HCT116 (cell line): Measurements from ENCODE around the gene C5orf22.

Source experiments
- CTCF ChIP-seq, 3 experiments: fragments of 200-600 bp in 1 of 3; sonication (generic) in 1 of 3; IDR thresholded peaks in 2 of 3; conservative IDR thresholded peaks in 1 of 3; 2 replicates each; pipeline ENCODE4 v1.5.1; 2012 to 2017; ENCODE audit warnings: low read depth in 2 of 3, low read length in 2 of 3, antibody characterized with exemption in 1 of 3, borderline replicate concordance in 1 of 3, control low read depth in 1 of 3, mild to moderate bottlenecking in 1 of 3, mixed read lengths in 1 of 3, mixed run types in 1 of 3, moderate library complexity in 1 of 3; ENCODE audit not compliant: insufficient read depth in 1 of 3
- EZH2 ChIP-seq: fragments of 200-600 bp; sonication (generic); IDR thresholded peaks from 2 replicates; pipeline ENCODE4 v1.6.1; 2017; ENCODE audit warnings: antibody characterized with exemption, mixed run types
- EZH2phosphoT487 ChIP-seq: fragments of 200-600 bp; IDR thresholded peaks from 2 replicates; pipeline ENCODE4 v1.6.1; 2018; ENCODE audit warnings: antibody characterized with exemption, borderline replicate concordance
- JUND ChIP-seq: IDR thresholded peaks from 2 replicates; pipeline ENCODE4 v1.6.1; 2012
- POLR2AphosphoS5 ChIP-seq: IDR thresholded peaks from 2 replicates; pipeline ENCODE4 v1.6.1; 2011; ENCODE audit warnings: mild to moderate bottlenecking, low read depth, low read length, moderate library complexity
- SIN3A ChIP-seq: IDR thresholded peaks from 2 replicates; pipeline ENCODE4 v1.6.1; 2012; ENCODE audit warnings: low read depth
- SRF ChIP-seq: IDR thresholded peaks from 2 replicates; pipeline ENCODE4 v1.6.1; 2012; ENCODE audit warnings: low read depth
- ZFX ChIP-seq: fragments of 450-650 bp; IDR thresholded peaks from 2 replicates; pipeline ENCODE4 v1.6.1; 2017

DNA sequence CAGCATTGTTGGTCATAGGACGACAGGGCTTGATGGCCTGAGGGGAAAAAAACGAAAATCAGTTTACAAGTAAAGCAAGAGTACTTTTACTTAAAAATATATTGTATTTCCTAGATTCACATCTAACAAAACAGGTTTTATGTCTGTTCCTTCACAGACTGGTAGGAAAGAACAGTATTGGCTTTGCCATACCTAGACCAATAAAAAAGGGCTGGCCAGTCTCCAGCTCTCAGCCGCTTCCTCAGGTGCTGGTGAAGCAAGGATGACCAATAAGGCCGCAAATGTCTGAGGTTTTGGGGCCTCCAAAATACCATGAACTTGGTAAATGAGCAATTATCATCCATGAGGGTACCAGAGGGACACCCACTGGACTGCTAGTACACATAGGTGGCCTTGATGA is 36.8 kb upstream of the C5orf22 start:
- TF ChIP-seq POLR2AphosphoS5 (no peak), CTCF (IDR thresholded peaks at IDR 0.05 in 2 of 3, conservative IDR thresholded peaks at IDR 0.05 in 1 of 3; ENCODE audit: borderline replicate concordance in 1 of 3, insufficient read depth in 1 of 3, low read depth in 2 of 3, low read length in 2 of 3) (no peak), JUND (no peak), EZH2phosphoT487 (no peak), EZH2 (no peak), SRF (no peak), ZFX (no peak), SIN3A (no peak)
